ENCODE measurements around the gene GNB1.

DNA sequence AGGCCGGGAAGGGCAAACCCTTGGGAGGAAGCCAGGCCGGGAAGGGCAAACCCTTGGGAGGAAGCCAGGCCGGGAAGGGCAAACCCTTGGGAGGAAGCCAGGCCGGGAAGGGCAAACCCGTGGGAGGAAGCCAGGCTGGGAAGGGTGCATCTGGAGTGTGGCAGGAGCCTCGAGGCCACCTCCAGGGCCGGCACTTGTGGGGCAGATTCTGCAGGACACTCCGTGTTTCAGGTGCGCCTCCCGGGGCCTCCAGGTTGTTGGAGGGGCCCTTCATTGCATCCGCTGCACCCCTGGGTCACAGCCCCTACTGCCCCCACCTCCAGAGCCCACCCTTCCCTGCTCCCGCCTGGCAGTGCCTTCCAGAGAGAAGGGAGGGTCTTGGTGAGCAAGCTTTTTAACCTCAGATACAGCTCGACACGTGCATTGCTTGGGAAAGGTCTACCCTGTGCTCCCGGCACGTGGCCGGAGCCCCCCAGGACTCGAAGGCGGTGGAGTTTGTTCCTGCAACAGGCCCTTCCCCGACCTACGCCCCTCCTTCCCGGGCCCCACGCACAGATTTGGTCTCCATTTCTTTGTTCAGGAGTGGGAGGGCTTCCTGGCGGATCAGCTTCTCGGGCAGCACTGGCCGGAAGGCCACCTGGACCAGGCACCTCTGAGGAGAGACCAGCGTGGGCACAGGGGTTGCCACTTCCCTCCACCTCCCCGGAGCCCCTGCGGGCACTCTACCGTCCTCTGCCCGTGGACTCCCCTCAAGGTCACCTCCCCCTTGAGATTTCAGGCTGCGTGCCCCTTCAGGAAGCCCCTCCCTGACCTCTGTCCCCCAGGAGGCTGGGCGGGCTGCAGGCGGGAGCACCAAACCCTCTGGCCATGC, 37.6 kb upstream of the GNB1 start:
- TF ChIP-seq GATA2 (IDR thresholded peaks at IDR 0.05; ENCODE audit: low read depth, low read length) (no peak), GATA3 (IDR thresholded peaks at IDR 0.05; ENCODE audit: low read depth, low read length) (no peak)
